ENCODE results near the gene LPIN1.

Gene LPIN1

DNA sequence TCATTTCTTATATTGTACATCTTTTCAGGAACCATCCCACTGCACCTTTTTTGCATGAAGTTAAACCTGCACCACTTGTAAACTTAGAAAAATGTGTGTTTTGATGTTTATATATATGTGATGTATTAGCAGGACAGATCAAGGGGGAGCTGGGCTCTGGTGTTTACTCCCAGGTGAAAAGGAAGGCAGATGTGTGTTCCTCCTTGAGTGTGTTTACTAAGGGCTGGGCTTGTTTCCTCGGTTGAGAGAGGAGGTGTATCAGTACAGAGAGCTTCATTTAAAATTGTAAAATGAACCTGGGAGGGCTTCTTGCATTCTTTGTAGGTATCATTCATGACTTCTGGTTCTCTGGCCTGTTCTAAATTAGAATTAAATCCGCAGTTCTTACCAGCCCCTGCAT lies 14.8 kb downstream of the LPIN1 start:
- in situ Hi-C loops (cut with HindIII; ENCODE audit: low sequenced_read_pairs), result loop anchor here (10.0 kb wide), 1 partner anchor 66 kb away; no protein-coding TSS in a partner anchor

DNA sequence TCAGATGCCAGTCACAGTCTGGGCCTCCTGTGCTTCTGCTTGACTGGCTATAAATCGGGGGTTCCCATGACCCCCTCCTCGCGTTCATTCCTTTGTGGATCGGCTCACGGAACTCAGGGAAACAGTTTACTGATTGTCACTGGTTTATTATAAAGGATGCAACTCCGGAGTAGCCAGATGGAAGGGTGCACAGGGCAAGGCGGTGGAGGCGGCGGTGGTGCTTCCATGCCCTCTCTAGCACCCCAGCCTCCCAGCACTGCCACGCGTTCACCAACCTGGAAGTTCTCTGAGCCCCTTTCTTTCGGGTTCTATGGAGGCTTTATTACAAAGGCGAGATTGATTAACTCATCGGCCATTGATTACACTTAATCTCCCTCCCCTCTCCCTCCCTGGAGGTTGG lies 15.6 kb downstream of the LPIN1 start:
- in situ Hi-C loops (cut with HindIII; ENCODE audit: low sequenced_read_pairs), result loop anchor here (10.0 kb wide), 1 partner anchor 67 kb away; no protein-coding TSS in a partner anchor

DNA sequence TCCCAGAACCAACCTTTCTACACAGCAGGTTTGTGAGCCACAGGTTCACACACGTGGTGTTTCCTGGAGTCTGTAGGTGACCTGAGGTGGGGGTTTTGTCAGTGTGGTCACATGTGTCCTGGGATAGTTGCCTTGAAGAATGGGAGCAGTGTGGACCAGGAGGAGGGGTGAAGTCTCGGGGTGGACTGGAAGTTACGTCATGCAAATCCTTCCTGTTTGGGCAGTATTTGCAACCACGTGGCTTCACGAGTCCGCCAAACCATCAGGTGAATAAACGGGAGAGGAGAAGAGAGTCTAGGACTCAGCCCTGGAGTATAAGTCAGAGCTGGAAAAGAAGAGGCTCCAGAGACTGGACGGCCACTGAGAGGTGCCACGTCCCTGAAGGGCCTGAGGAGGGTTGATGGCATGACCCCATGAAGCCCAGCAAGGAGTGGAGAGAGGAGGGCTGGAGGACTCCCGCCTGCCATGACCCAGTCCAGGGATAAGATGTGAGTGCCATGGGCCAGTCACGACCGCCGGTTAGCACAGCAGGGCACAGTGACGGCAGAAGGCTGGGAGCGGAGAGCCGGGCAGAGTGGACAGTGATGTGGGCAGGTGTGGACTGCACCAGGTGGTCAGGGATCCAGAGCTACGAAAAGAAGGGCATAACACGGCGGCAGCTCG lies 16.5 kb downstream of the LPIN1 start:
- in situ Hi-C loops (cut with HindIII; ENCODE audit: low sequenced_read_pairs), result loop anchor here (10.0 kb wide), 1 partner anchor 68 kb away; no protein-coding TSS in a partner anchor

DNA sequence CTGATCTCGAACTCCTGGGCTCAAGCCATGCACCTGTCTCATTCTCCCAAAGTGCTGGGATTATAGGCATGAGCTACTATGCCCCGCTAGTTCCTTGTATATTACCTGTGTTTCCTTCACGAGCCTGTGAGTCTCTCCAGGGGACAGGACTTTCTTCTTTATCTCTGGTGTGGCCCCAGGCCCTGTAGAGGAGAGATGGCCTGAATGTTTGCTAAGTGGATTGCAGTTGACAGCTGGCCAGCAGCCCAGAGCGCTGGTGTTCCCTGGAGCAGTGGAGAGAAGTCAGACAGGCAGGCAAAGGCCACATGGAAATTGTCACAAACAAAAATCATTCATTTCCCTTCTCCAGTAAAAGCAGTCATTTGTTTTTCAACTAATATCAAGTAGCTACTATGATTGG lies 17.9 kb downstream of the LPIN1 start:
- in situ Hi-C loops (cut with HindIII; ENCODE audit: low sequenced_read_pairs), result loop anchor here (10.0 kb wide), 1 partner anchor 70 kb away; no protein-coding TSS in a partner anchor

DNA sequence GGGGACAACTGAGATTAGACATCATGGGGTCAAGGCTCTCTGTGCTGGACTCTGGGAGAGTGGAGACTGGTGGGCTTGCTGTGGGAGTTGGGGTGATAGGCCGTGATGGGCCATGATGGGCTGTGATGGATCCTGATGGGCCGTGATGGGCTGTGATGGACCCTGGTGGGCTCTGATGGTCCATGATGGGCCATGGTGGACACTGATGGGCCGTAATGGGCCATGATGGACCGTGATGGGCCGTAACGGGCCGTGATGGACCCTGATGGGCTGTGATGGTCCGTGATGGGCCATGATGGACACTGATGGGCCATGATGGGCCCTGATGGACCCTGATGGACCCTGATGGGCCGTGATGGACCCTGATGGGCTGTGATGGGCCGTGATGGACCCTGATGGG lies 18.5 kb downstream of the LPIN1 start:
- in situ Hi-C loops (cut with HindIII; ENCODE audit: low sequenced_read_pairs), result loop anchor here (10.0 kb wide), 1 partner anchor 70 kb away; no protein-coding TSS in a partner anchor

DNA sequence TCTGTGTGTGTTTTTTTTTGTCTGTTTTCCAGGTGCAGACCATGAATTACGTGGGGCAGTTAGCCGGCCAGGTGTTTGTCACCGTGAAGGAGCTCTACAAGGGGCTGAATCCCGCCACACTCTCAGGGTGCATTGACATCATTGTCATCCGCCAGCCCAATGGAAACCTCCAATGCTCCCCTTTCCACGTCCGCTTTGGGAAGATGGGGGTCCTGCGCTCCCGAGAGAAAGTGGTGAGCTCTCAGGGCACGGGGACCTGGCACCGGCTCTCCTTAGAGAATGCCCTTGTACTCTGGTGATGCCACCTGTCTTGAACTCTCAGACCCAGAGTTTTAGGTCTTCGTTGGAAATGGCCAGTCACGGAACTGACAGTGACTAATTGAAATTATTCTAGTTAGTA lies 19.1 kb downstream of the LPIN1 start:
- in situ Hi-C loops (cut with HindIII; ENCODE audit: low sequenced_read_pairs), result loop anchor here (10.0 kb wide), 1 partner anchor 71 kb away; no protein-coding TSS in a partner anchor

DNA sequence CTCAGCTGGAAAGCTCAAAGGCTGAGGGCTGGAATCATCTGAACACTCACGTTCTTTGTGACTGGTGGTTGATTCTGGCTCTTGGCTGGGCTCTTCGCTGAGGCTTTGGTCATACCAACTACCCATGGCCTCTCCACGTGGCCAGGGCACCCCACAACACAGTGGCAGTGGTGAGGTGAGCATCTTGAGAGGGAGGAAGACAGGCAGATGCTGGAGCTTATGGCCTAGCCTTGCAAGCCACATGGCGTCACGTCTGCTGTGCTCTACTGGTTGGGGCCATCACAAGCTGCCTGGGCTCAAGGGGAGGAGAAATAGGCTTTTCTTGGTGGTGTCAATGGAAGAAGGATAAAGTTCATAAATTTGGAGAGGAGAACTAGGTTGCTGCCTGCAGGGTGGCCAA lies 19.6 kb downstream of the LPIN1 start:
- in situ Hi-C loops (cut with HindIII; ENCODE audit: low sequenced_read_pairs), result loop anchor here (10.0 kb wide), 1 partner anchor 71 kb away; no protein-coding TSS in a partner anchor

DNA sequence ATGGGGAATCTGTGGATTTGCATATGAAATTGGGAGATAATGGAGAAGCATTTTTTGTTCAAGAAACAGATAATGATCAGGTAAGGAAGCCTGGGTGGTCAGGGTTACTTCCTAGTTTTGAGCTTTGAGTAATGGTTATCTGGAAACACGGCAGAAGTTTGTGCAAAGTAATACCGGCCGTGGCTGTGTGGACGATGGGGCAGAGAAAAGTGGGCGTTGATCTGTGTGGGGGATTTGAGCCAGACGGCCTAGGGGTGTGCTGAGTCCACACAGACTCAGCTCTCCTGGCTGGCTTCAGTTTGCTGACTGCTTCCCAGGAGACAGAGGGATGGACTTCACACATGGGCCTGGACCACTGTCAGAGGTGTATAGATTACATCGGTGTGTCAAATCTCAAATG lies 21.3 kb downstream of the LPIN1 start:
- in situ Hi-C loops (cut with HindIII; ENCODE audit: low sequenced_read_pairs), result loop anchor here (10.0 kb wide), 1 partner anchor 73 kb away; no protein-coding TSS in a partner anchor

DNA sequence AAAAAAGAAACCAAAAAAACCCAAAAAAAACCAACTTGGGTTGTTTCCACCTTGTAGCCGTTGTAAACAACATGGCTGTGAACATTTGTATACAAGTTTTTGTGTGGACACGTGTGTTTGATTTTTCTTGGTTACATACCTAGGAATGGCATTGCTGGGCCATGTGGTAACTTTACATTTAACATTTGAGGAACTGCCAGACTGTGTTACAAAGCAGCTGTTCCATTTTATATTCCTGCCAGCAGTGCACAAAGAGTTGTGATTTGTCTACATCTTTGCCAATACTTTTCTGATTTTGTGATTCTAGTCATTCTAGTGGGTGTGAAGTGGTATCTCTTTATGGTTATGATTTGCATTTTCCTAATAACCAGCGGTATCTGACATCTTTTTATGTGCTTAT lies 22.5 kb downstream of the LPIN1 start:
- in situ Hi-C loops (cut with HindIII; ENCODE audit: low sequenced_read_pairs), result loop anchor here (10.0 kb wide), 1 partner anchor 74 kb away; no protein-coding TSS in a partner anchor

DNA sequence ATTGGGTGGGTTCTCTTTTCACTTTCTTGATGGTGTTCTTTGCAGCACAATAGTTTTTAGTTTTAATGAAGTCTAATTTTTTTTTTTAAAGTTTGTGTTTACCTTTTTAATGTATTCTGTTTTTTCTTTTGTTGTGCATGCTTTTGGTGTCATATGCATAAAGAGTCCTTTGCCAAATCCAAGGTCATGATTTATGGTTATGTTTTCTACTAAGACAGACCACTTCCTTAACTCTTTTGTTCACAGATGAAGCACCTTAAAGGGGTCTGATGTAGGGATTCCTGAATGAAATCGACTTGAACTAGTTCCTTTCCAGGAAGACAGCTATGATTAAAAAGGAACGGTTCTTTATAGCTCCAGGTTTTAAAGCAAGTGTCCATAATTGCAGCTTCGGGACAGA lies 23.1 kb downstream of the LPIN1 start:
- in situ Hi-C loops (cut with HindIII; ENCODE audit: low sequenced_read_pairs), result loop anchor here (10.0 kb wide), 1 partner anchor 75 kb away; no protein-coding TSS in a partner anchor

DNA sequence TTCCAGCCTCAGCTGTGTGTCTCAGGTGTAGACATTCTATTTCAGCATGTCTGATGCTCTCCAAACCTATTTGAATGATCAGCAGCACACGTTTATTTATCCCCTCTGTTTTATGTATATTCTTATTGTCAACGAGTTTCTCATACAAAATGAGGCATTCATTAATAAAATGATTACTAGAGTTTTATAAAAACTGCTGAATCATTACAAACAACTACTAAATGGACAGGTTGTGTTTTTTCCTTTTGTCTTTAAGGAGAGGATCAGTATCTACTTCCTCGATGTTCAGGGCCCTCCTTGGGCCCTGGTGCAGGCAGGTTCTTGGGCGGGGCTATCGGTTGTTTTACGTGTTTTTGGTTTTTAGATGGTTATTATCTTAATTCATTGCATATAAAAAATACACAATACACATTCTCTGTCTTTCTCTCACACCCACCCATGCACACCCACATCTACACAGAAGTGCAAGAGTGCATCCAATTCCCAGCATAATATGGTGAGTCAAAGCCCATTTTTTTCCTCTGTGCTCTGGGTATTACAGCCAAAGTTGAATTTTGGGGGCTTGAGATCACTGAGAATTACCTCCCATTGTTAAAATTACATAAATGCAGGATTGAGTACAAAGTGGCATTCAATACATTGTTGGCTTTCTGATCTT lies 24.2 kb downstream of the LPIN1 start:
- in situ Hi-C loops (cut with HindIII; ENCODE audit: low sequenced_read_pairs), result no loop called here

DNA sequence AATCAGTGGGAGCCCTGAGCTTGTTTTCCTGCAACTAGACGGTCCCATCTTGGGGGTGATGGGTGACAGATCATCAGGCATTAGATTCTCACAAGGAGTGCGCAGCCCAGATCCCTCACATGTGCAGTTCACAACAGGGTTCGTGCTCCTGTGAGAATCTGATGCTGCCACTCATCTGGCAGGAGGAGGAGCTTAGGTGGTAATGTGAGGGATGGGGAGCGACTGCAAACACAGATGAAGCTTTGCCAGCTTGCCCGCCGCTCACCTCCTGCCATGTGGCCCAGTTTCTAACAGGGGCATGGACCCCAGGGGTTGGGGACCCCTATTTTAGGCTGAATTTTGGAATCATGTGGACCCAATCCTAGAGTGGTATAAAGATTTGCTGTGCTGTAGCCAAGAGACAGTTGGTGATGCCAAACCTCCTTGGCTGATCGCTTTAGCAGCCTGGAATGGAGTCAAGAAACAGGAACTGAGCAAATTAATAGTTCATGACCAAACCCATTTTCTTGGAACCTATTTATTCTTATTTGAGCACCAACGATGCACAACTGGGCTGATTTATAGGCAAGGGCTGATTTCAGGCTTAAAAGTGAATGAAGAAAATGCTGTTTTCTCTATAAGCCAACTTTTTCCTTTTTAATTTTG lies 25.7 kb downstream of the LPIN1 start:
- in situ Hi-C loops (cut with HindIII; ENCODE audit: low sequenced_read_pairs), result no loop called here

DNA sequence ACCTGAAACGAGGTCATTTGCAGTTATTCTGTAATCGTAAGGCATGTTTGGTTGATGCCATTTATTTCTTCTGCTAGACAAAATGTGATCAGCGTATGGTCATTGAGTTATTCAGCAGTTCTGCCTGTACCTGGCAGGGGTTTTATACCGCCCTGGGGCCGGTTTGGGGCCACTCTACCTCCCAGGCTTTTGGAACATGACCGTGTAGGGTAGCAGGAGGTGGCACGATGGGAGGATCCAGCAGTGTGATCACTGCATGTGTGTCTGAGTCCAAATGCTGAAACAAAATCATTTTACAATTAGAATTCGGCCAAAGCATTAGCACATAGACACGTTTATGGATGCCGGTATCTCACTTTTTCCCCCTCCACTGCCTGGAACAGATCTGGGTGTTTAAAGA lies 26.7 kb downstream of the LPIN1 start:
- in situ Hi-C loops (cut with HindIII; ENCODE audit: low sequenced_read_pairs), result no loop called here

DNA sequence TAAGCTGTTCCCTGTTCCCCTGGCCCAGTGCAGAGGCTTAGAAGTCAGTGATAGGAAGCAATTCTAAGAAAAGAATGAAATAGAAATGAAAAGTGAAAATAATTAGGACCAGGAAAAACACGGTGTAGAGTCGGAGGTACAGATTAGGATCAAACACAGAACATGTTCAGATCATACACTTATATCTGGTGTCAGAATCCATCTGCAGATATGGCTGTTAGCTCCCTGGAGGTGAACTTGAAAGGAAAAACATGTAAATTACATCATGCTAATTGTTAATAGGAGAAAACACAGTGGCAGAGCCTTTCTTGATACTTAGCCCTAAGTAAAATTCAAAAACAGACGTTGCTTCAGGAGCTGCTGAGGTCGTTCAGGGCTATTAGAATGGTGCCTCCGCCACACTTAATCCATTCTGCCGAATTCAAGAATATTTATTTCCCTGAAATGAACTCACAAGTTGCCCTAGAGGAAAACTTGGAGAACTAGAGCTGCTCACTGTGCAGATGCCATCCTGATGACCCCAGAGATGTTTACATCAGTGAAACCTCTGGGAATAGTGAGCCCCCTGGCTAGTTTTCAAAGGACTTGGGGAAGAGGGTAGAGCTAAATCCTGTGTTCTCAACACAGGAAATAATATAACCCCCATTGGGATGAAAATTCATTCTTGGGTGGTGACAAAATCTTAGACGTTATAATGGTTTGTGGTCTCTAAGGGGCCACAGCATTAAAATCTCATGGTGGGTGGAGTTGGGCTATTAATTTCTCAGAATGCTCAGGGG lies 27.5 kb downstream of the LPIN1 start:
- in situ Hi-C loops (cut with HindIII; ENCODE audit: low sequenced_read_pairs), result no loop called here

DNA sequence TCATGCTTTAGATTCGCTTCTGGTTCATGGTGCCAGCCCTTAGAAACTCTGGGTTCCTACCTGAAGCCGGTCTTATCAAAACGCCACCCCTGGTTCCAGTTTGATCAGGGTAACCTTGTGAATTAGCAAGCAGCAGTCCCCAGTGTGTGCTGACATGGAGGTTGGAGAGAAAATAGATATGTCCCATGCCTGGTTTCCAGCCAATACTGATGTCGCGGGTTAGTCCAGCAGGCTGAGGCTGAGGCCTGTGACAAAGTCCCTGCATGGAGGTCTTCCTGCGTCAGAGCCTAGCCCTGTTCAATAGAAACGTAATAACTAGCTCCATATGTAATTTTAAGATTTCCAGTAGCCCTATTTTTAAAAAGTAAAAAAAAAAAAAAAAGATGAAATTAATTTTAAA lies 28.2 kb downstream of the LPIN1 start:
- in situ Hi-C loops (cut with HindIII; ENCODE audit: low sequenced_read_pairs), result no loop called here

DNA sequence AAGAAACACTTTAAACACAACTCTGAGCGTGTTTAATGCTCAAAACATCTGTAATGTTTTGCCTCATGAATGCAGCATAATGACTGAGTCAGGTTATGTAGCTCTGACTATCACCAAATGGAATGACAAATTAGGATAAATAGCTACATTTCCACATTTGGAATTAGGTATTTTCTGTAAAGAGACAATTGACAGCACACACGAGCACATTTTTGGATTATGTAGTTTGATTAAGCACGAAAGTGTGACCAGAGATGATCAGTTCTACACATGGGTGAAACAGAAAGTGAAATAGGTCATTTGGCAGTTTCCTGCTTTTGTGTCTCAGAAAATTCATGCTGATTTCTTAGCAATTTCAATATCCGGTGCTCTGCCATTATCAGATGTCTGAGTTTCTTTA lies 29.0 kb downstream of the LPIN1 start:
- in situ Hi-C loops (cut with HindIII; ENCODE audit: low sequenced_read_pairs), result no loop called here

DNA sequence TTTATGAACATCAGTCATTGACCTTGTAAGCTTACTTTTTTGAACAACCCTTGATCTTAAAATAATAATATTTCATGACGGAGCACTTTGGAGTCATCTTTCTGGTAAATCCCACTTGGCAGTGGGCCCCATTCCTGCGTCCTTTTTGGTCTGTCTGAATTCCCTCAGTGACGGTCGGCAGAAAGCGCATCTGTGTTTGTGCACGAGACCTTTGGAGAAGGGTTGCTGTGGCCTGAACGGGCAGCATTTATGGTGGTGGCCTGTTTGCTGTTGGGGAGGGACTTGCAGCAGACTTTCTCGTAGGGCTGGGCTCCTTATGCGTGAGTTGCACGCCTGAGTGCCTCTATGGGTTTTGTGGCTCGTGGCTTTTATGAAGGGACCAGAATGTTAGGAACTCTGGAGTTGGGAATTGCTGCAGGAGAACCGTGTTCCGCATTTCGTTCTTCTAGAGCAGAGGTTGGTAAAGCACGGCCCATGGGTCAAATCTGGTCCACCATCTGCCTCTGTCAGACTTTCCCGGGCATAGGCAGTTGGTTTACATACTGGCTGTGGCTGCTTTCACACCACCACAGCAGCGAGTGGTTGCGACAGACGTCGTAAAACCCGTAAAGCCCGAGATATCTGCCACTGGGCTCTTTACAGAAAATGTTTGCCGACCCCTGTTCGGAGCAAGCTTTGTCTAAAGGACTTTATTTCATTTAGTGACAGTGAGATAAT lies 30.8 kb downstream of the LPIN1 start:
- in situ Hi-C loops (cut with HindIII; ENCODE audit: low sequenced_read_pairs), result no loop called here

DNA sequence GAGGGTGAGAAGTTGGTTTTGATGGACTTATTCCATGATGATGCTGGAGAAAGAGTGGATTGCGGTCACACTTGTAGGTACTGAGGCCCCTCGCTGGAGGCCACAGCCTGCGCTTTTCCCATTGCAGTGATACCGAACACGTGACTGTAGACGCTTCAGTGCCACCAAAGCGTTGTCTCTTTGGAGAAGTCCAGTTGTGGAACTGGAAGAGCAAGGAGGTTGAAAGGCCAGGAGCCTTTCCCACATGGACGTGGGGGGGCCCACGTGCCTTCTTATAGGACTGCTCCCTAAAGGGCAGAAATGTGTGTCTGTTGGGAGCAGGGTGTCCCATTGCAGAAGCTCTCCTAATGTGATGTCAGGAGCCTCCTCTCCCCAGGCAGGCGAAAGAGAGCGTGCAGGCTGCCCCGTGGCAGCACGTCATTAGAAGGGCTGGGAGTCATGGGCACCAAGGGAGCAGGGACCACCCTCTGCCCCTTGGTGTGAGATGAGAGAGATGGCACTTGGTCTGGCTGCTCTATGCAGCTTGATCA lies 31.5 kb downstream of the LPIN1 start:
- in situ Hi-C loops (cut with HindIII; ENCODE audit: low sequenced_read_pairs), result no loop called here

DNA sequence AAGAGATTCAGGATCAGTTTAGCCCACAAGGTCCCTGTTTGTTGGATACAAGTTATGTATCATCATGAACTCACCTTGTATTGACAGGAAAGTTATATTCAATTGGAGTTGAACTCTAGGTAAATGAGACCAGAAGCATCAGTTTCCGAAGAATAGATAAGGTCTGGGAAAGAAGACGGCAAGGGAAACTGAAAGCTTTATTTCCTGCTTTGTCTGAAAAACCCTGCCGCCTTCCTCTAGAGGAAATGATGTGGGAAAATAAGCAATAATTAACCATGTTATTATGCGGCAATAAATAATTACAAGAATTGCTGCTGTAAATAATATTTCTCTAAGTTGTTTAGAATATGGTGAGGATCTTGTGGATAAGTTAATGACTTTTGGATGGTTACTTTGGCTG lies 32.0 kb downstream of the LPIN1 start:
- in situ Hi-C loops (cut with HindIII; ENCODE audit: low sequenced_read_pairs), result no loop called here
